NCI-H1930 (cell line): ENCODE data around the gene WDR12.
"Not testable (repeated sequence)": the region's sequence is repeated elsewhere in the genome, so short reads cannot be mapped to it uniquely, and the experiment has no call there.

ENCODE experiments used
- DNase-seq, 2 experiments: peaks; one replicate each; lab custom pipeline; 2025; lab: John Stamatoyannopoulos, UW

WDR12 gene

DNA sequence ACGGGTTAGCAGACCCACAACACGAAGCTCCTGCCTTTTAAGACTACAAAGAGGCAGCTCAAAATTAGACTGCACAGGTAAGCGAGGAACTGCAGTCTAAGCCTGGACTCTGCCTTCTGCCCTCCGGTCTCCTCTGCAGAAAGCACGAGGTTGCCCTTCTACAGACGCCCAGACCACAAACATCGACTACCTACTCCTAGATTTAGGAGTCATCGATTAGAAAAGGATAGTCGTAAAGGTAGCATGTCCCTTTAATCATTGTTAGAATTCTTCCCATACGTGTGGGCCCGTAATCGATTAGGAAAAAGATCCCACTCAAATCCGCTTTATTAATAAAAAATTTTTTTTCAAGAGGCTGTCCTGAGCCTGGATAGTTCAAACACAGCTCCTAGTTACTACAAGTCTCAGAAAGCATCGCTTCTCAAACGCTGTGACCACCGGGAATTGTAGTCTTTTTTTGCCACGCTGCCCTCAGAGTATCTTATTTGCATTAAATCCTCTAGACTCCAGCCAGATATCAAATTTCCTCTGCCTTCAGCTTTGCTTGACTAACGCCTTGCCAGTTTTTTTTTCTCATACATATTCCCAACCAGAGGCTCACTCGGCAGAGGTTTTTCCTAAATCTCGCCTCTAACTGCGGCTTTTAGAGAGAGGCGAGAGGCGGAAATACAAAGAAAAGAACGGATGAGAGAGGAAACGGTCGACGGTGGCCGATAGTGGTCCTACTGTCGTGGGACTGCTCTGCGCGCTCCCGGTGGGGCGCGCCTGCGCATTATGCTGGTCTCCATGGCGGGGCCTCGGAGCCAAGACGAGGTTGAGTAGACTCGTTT is at the start of gene WDR12, which contains the start of gene CARF:
Gene WDR12 (minus strand): TSS at position 162 of the 830 bp plus-strand sequence. CDS start 197 bp downstream, outside the sequence.
Gene CARF (plus strand): TSS at position 764 of the 830 bp plus-strand sequence. CDS start 29,628 bp downstream, outside the sequence.
- peak; percentile 83 to 93 for DNase-seq

DNA sequence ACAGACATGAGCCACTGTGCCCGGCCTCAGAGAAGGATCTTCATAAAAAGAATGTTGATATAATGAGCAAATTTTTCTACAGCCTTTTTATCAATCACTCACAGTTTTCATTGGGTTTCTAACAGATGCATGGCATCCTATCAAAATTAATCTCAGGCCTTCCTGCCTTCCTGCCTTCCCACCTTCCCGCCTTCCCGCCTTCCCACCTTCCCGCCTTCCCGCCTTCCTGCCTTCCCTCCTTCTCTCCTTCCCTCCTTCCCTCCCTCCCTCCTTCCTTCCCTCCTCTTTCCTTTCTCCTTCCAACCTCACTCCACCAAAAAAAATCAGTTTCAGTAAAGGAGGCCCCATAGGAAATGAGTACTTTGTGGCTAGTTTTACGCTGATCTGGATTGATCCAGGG is 49.1 kb upstream of the WDR12 start:
- DNase-seq: no peak

DNA sequence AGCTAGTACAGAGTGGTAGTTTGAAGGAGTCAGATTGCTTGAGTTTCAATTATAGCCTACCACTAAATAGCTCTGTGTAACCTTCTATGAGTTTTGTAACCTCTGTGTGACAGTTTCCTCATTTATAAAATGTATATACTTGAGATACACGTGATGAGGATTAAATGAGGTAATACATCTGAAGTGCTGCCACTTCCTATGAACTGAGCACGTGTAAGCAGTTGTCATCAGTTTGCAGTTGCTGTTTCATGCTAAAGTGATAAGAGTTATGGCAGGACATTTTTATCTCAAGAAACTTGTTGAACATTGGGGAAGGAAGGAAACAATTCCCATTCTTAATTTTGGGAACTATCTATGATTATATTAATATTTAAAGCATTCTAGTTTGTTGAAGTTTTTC is 39.1 kb upstream of the WDR12 start:
- DNase-seq: no peak

DNA sequence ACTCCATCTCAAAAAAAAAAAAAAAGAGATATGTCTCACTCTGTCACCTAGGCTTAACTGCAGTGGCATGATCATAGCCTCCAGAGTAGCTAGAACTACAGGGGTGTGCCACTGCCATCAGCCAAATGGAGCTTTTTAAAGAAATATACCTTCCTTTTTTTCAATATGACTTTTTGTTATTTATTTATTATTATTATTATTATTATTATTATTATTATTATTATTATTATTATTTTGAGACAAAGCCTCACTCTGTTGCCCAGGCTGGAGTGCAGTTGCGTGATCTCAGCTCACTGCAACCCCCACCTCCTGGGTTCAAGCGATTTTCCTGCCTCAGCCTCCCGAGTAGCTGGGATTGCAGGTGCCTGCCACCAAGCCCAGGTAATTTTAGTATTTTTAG is 37.9 kb upstream of the WDR12 start:
- not testable (repeated sequence) for DNase-seq

DNA sequence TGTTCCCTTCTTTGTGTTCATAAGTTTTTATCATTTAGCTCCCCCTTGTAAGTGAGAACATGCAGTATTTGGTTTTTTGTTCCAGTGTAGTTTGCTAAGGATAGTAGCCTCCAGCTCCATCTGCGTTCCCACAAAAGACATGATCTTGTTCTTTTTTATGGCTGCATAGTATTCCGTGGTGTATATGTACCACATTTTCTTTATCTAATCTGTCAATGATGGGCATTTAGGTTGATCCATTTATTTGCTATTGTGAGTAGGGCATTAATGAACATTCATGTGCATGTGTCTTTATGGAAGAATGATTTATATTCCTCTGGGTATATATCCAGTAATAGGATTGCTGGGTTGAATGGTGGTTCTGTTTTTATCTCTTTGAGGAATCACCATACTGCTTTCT is 34.0 kb upstream of the WDR12 start:
- no peak for DNase-seq

DNA sequence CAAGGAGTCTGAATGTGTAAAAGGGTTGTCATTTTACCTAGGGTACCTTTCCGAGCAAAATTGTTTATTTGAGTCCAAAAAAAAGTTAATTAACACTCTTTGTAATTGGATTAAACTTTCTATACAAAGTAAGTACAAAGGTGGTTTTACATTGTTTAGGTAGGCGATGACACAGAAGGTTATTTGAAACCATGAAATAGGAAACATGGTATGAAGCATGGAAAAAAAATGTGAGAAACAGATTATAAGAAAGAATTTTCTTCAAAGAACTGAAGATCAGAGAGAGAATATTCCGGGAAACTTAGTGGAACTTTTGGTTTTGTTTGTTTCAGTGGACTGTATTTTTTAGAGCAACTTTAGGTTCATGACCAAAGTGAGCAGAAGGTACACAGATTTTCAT is 33.3 kb upstream of the WDR12 start:
- no peak for DNase-seq

DNA sequence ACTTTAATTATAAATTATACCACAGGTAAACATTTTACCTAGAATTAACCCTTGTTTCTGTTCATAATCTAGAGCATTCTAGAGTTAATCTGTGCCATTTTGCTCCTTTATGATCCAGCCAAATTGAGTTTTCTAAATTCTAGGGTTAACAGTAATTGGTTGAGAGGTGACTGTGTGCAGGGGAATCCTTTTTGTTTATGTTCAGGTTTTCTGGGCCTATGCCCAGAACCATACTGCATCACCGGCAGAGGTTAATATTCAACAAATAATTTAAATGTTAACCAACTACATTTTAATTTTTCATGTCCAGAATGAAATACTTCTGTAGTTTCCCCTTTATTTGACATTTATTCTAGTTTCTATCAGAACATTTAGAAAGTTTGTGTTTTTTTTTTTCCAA is 32.9 kb upstream of the WDR12 start:
- DNase-seq: no peak

DNA sequence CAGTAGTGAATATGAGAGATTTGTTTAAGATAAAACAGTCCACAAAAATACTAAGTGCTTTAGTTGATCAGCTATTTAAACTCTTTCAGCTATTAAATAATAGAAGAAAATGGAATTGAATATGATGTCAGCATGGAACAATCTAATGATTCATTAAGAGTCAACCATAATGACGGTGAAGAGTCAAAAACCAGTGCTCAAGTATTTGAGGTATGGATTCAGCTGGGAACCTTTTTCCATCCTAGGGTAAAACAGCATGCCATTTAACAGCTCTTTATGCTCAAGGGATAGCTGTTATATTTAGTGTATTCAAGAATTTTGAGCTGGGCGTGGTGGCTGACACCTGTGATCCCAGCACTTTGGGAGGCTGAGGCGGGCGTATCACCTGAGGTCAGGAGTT is 30.3 kb upstream of the WDR12 start:
- DNase-seq: no peak

DNA sequence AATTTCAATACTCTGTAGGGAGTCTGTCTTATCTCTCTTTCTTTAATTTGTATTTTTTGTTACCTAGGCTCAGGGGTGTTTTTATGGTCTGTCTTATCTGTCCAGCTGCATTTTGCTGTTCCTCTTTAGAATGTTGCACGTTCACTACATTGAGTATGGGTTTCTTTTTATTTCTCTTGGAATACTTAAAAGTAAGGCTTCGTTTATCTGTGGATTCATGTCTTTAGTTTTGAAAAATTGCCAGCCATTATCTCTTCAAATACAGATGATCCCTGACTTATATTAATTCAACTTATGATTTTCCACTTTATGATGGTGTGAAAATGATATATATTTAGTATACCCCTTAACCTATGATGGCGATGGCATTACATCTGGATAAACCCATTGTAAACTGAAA is 27.5 kb upstream of the WDR12 start:
- no peak for DNase-seq

DNA sequence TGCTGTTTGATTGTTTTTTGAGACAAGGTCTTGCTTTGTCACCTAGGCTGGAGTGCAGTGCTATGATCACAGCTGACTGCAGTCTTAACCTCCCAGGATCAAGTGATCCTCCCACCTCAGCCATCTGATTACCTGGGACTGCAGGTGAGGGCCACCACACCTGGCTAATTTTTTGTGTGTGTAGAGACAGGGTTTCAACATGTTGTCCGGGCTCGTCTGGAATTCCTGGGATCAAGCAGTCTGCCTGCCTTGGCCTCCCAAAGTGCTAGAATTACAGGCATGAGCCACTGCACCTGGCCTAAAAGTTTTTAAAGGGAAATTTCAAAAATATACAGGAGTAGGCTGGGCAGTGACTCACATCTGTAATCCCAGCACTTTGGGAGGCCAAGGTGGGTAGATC is 23.0 kb upstream of the WDR12 start:
- DNase-seq: no peak

DNA sequence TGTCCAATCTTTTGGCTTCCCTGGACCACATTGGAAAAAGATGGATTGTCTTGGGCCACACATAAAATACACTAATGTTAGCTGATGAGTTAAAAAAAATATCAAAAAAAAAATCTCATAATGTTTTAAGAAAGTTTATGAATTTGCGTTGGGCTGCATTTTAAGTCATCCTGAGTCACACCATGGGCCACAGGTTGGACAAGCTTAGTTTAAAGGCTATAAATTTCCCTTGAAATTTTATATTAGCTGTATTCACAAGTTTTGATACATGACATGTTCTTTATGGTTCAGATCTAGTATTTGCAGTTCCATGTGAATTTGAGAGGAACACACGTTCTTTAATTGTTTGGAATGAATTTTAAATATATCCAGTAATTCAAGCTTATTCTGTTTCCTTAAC is 22.5 kb upstream of the WDR12 start:
- DNase-seq: no peak

DNA sequence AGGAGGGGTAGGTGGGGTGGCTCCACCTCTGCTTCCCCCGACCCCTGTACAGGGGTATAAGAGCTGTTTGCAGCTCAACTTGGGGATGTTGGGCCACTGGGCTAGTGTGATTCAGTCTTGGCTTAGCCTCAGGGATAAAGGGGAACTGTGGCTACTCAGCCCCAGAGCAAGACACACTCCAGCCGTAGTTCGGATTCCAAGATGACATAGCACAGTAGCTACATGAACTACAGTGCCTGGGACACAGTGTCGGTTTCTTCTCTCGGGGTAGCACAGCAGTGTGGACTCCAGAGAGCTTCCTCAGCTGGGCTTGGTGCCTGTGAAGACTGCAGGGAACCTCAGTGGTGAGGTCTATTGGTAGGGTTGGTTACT is 21.7 kb upstream of the WDR12 start:
- DNase-seq: no peak

DNA sequence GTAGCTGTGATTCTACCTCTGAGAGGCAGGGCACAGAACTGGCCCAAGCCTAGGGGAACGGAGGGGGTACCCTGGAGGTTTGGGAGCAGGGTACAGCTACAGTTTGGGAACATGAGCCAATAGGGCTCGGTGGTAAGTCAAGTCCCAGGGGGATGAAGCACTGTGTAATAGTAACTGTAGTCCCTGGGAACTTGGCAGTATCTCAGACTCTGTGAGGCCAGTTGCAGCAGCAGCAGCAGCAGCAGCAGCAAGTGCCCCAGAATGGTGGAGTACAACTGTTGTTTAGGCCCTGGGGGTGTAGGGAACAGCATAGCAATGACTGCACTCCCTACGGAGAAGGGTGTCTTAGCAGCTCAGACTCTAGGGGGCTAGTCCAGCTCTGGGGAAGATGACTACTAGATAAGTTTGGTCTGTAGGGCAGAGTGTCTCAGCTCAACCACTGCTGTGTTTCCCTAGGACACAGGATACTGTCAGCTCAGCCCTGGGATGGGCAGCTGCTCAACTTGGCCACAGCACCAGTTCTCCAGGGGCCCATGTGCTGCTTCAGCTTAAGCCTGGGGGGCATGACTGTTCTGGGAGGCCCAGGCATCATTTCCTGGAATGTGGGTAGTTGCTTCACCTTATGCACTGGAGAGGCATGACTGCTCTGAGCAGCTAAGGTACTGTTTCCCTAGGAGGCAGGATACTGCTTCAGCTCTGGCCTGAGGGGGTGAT is 21.1 kb upstream of the WDR12 start:
- no peak for DNase-seq

DNA sequence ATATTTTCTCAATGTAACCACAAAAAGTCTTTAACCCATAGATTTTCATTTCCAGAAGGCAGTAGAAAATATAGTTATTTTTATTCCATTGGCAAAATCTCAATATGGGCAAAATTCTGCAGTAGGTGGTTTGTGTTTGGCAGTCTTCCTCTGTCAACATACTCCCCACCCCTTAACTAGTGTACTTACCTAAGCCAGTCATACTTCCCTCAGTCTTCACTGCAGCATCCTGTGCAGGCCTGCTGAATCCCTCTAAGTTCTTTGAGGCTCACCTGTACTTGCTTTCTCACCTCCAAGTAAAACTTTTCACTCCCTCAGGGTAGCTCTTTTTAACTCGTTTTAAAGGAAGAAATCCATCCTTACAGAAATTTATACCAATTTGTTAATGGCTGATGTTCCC is 7.4 kb upstream of the WDR12 start:
- no peak for DNase-seq

DNA sequence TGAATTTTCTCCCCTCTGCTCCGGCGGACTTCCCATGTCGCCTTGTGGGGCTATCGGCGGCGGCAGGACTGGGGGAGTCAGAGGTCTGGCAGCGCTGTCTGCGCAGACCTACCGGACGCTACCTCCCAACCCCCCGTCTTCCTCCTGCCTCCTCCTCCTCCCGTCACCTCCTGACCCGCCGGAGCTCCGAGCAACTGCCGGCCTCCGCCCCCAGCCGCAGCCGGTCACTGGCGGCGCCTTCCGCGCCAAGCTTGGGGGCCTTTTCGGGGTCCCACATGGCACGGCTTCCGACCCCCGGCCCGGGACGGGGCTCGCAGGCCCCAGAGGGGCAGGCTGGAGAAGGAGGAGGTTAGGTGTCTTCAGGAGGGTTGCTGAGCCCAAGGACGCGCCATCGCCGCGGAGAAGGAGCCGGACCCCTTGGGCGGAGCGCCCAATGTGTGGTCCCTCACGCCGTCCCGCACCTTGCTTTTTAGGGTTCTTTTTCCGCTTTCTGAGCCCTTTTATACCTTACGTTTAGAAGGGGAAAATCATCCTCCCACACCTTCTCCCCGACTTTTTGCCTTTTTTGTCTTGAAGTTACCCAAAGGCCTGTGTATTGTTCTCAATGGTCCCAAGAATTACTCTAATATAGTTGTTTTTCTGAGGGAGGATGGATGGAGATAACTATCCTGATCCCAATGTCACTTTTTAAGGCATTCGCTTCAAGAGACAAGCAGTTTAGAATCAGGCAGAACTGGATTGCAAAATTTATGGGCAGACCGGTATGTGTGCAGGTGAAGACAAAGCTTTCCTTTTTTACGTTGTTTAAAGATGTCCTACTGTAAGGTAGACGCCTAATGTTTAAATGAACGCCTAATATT is 1.1 kb upstream of the WDR12 start:
- not testable (repeated sequence) for DNase-seq

DNA sequence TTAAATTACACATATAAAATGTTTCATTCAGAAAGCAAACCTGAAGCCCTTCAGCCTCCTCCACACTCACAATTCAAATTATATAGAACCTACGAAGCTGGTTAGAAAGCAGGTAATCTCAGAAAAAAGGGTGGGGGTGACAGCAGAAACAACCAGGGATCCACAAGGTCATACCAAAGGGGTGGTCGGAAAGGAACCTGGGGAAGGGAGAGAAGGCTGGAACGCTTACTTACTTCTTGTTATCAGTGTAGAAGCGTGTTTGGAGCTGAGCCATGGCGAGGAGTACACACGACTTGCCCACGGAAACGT is 316 bp downstream of the WDR12 start:
- no peak for DNase-seq

DNA sequence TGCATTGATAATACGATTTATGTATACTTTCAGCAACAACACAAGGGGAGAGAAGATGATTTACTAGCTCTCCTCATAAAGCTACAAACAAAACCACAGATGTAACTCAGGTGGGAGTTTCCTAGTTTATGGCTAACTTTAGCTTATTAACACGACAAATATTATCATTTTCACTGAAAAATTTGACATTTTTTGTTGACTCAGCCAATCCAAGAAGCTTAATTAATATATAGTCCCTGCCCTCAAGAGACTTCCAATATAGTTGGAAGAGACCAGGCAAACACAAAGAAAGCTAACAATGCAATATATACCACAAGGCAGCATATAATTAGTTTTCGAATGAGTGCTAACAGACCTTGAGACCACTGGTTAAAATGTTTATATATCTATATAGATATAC is 775 bp downstream of the WDR12 start:
- DNase-seq: no peak

DNA sequence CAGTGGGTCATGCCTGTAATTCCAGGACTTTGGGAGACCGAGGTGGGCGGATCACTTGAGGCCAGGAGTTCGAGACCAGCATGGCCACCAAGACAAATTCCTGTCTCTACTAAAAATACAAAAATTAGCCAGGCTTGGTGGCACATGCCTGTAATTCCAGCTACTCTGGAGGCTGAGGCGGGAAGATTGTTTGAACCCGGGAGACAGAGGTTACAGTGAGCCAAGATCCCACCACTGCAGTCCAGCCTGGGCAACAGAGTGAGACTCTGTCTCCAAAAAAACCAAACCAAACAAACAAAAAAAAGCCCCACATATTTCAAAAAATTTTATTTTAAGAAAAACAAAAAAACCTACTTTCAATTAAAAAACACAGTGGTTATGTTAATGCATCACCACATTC is 1.2 kb downstream of the WDR12 start:
- DNase-seq: not testable (repeated sequence)

DNA sequence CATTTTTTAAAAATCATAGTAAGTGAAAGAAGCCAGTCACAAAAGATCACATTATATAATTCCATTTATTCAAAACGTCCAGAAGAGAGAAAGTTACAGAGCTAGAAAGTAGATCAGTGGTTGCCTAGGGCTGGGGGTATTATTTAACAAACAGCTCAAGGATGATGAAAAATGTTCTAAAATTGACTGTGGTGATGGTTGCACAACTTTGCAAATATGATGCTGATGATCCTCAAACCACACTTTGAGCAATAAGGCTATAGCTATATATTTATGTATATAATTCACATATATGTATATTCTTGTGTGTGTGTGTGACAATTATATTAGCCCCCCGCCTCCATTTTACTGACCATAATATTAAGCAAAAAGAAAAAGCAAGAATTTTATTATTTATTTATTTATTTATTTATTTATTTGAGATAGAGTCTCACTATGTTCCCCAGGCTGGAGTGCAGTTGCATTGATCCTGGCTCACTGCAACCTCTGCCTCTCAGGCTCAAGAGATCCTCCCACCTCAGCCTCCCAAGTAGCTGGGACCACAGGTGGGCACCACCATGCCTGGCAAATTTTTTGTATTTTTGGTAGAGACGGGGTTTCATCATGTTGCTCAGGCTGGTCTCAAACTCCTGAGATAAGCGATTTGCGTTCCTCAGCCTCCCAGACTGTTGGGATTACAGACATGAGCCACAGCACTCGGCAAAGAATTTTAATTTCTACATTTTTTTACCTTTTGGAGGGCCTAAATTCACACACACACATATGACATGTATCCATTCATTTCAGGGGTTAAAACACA is 1.9 kb downstream of the WDR12 start:
- no peak for DNase-seq

DNA sequence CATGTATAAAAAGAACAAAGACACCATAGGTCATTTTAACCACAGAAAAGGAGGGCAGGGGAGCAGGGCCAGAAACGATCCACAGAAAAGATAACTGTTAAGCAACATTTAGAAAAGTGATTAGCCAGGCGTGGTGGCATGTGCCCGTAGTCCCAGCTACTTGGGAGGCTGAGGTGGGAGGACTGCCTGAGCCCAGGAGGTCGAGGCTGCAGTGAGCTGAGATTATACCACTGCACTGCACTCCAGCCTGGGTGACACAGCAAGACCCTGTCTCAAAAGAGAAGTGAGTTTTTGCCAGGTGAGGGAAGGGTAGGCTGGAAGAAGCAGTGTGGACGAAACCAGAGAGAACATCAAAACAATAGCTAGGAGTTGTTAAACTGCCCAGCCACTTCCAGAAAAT is 3.3 kb downstream of the WDR12 start:
- no peak for DNase-seq

DNA sequence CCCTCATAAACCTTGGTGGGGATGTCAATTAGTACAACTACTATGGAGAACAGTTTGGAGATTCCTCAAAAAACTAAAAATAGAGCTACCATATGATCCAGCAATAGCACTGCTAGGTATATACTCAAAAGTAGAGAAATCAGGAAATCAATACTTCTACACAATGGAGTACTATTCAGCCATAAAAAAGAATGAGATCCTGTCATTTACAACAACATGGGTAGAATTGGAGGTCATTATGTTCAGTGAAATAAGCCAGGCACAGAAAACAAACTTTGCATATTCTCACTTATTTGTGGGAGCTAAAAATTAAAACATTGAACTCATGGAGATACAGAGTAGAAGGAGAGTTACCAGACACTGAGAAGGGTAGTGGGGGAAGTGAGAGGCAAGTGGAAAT is 6.0 kb downstream of the WDR12 start:
- DNase-seq: not testable (repeated sequence)

DNA sequence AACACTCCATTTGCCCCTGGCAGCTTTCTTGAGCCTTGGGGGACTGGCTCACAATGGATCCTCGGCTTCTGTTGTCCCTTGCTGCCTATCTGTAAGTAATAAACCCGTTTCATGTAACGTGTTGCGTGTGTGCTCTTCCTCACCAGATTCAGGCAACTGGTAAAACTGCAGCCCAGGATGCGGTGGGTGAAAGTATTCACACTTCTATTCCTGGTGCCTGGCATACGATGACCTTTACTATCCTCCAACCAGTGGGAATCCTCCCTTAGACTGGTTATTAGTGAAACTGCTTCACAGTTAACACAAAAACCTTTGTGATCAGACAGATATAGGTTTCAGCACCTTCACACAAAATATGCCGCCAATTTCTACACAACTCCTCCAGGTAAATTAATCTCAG is 26.3 kb downstream of the WDR12 start:
- DNase-seq: no peak
